Cerebellar nuclear complex (tissue), 1 donor: ENCODE results near the gene MAP2K5.

Experiments used
- DNase-seq, 2 experiments: peaks; one replicate each; lab custom pipeline; 2025; lab: John Stamatoyannopoulos, UW

The MAP2K5 gene

GRCh38 chr15:67758619-67759300 lies 216.3 kb downstream of the MAP2K5 start:
- DNase-seq: no peak

DNA sequence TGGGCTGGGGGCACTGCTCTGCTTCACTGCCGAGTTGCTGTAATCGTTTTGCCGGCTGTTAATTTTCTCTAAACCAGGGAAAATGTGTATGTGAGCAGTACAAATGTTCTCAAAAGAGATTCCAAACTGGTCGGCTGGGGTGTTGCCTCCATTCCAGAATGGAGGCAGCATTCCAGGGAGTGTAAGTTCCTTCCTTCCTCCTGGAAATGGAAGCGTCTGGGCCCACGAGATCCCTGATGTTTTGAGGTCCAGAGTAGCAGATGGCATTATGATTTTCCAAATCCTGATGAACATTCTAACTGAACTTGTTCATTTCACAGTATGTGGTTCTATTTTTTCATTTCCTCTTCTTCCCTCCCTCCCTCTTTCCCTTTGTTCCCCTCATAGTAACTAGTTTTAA lies 218.4 kb downstream of the MAP2K5 start:
- DNase-seq: no peak

GRCh38 chr15:67761343-67761742 lies 218.8 kb downstream of the MAP2K5 start:
- DNase-seq: no peak

DNA sequence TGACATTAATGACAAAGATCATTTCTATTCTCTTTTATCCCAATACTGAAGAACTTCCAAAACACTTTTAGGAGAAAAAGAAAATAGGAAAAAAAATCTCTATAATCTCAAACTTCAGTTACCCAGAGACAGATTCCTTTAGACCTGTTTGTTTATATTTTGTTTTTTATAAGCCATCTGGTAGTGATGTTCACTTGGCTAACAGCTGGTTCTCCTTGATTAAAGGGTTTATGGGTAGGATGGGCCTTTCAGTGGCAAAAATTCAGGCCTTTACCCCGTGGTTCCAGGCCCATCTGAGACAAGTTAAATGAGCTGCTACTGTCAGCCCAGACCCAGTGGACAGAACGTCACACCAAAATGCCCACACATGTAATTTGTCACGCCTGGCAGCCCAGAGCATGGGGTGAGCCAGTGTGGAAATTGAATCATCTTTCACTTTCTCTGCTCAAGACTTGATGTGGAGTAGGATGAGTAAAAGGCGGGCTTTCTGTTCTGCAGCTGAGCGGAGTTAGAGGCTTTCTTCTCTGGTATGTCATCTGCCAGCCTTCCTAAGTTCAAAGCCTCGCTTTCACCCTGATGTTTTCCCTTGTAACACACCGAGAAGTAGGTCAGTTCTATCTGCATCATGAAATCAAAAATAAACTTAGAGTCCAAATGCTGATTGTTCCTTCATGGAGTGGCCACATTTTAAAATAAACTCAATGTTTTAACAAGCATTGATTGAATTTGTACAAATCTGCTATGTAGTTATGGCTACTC lies 220.3 kb downstream of the MAP2K5 start:
- no peak for DNase-seq

DNA sequence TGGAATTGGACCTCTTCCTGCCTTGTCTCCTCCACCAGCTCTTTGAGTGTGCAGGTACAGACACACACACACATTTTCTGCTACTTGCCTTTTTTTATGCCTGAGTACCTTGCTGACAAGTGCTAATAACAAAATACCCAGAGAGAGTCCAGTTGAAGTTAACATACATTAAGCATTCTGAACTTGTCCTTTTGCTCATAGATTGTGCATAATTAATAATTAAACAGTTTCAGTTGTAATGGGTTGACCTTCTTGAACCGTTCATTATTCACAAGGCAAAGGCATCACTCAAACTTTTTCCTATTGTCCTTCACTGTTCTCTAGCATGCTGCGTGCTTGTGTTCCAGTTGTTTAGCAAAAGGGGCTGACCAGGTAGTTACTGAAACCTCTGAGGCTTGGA lies 223.2 kb downstream of the MAP2K5 start:
- DNase-seq: no peak

GRCh38 chr15:67766968-67767367 lies 224.5 kb downstream of the MAP2K5 start:
- no peak for DNase-seq

DNA sequence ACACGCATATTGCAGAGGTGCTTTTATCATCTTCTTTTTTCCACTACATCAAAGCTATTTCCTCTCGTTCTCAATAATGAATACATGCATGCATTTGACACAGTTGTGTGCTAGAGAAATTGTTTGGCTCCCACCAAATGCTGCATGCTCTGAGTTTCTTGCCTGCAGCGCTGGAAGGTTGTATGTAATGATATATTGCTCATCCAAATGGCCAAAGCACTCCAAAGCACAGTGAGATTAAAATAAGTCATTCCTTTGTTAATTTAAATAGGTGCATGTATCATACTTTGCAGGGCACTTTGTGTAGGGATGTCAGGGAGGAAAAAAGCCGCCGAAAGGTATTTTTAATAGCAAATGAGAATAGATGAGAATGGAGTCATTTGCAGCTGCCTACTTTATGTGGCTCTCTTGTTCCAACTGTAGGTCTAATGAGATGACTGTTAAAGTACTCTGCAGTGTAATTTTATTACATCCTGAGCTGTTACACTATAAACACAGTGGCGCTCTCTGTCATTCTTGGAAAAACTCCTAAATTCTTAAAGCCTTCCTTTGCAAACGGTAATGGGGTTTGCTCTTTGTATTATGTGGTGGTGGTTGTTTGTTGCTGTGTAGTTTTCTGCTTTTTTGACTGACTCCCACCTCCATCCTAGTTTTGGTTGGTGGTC lies 225.9 kb downstream of the MAP2K5 start:
- no peak for DNase-seq

DNA sequence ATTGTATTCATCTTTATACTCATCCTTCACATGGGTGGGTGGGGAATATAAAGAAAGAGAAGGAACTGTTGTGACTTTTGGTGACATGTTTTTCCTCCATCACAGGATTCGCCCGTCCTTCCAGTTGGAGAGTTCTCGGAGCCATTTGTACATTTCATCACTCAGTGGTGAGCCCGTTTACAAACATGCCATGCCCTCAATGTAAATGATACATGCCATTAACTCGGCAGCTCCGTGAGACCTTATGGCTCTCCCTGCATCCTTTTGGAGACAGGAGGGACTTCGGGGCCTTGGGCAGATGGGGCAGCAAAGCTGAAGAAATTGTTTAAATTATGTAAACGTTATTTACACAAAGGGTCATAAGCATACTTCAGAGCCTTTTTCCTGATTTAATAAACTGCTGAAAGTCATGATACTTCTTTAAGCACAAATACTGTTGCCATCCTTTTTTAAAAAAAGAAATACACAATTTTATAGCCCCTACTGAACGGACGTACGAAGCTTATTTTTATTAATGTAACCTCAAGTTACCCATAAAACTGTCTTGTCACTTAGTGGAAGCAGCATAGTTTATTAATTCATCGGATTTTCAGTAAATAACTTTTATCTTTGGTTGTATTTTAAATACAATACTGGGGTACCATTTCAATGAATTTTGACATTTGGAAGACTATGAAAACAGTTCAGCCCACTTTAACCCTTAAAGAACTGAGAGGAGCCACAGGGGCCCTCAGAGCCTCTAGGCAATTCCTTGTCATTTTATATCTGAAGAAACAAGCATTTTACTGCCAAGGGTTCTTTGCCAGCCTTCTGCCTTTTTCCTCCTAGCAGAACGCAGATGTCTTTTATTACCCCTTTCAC lies 227.2 kb downstream of the MAP2K5 start:
- no peak for DNase-seq

- no peak for DNase-seq
Measured at GRCh38 chr15:67770358-67770628, 227.8 kb downstream of the MAP2K5 start.

- DNase-seq: no peak
Measured at GRCh38 chr15:67771189-67771800, 228.8 kb downstream of the MAP2K5 start.

GRCh38 chr15:67774626-67775025 lies 232.1 kb downstream of the MAP2K5 start:
- no peak for DNase-seq

DNA sequence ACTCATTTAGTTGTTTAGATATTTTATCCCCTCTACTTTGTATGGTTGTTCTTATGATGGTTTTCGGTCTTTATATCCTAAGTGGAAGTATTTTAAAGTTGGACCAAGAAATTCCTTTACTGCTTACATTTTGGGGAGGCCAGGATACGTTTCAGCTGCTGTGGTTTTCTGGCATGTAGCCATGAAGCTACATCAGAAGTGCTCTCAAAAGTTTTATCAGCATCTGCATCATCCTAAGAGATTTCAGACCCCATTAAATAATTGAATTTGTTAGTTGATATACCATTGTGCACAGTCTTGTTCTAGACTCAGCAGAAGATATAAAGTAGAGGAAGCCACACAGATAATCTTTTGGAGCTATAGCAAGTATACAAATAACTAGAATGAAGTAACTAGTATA lies 232.7 kb downstream of the MAP2K5 start:
- no peak for DNase-seq

DNA sequence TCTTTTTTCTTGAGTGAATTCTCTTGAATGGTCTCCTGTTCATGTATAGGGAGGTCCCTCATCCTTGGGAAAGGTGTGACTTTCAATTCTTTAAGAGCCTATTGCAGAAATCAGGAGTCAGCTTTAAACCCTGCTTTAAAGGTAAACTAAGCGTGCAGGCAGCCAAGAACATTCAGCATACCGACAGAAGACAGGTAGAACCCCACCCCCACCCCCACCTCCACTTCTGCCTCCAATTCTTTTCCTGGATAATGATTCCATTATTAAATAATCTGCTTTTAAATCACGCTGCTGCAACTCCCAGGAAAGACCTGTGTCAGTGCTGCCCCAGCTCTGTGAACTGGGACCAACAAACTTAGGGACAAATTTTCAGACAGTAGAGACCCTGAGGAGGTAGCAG lies 233.5 kb downstream of the MAP2K5 start:
- DNase-seq: no peak

- DNase-seq: no peak
Measured at GRCh38 chr15:67776600-67776999, 234.1 kb downstream of the MAP2K5 start.

DNA sequence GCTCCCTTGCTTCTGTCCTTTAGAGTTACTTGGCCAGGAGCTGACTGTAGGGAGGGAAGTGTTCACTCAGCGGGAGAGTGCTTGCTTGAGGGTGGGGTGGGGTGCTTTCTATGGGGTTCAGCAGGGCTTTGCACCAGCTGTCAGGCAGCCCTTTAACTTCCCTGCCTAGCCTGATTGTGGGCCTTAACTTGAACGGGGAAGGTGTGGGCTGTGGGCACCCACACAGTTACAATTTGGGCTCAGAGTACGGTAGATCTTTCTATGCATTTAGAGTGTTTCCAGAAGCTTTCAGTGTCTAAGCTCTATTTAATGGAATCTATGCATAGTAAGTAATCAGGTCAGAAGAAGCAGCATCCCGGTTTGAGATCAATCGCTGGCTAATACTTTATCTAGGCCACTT lies 234.6 kb downstream of the MAP2K5 start:
- DNase-seq: no peak

DNA sequence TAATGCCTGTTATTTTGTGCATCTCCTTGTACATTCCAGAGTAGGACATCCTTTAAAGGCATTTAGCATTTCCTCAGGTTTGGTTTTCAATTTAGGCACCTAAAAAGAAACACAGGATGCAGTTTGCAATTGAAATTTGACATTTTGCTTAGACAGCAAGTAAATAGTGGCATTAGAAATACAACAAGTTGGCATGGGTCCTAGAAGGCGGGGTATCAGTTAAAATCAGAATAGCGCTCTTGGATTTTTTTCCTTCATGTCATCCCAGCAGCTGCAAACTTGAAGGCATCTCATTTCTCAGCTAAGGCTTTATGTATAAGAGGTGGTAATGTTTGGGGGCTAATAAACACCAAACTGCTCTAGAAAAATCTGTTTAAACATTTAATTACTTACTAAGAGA lies 235.3 kb downstream of the MAP2K5 start:
- no peak for DNase-seq

- no peak for DNase-seq
Measured at GRCh38 chr15:67778968-67779548, 236.6 kb downstream of the MAP2K5 start.

DNA sequence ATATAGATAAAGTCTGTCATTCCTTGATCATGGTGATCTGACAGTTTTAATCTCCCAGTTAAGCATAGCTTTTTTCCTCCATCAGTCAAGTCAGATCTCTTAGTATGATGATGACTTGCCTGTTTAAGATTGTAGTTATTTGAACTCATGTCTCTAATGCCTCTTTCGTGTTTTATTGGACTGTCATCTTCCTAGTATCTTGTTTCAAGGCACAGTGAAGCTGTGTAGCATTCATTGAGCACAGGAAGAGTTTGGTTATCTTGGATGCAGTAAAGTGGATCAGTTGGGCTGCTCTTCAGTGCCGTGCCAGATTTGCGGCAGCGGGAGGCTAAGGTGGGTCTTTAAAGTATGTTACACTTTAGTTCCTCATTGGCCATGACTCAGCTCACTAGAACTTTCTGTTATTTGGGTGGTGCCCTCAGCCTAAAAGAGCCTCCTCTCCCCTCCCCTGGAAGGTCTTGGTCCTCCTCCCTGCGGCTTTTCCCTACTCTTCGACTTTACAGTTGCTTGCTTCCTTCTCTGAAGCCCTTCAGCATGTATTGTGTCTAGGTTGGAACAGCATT lies 237.1 kb downstream of the MAP2K5 start:
- DNase-seq: no peak

DNA sequence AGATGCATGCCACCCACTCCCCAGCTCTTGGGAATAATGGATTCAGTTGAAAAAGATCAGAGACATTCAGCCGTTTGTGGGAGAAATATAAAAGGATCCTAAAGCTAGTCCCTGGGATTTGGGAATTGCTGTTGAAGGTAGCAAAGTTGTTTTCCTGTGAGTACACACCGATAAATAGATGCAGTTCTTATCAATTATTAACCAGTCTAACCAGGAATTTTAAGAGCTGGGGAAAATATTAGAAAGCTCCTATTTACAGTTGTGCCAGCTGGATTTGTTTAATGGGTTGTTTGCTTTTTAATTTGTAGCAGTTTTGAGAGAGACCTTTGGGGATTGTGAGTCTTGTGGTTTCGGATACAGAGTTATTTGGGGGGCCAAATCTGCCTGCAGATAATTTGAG lies 238.6 kb downstream of the MAP2K5 start:
- no peak for DNase-seq

DNA sequence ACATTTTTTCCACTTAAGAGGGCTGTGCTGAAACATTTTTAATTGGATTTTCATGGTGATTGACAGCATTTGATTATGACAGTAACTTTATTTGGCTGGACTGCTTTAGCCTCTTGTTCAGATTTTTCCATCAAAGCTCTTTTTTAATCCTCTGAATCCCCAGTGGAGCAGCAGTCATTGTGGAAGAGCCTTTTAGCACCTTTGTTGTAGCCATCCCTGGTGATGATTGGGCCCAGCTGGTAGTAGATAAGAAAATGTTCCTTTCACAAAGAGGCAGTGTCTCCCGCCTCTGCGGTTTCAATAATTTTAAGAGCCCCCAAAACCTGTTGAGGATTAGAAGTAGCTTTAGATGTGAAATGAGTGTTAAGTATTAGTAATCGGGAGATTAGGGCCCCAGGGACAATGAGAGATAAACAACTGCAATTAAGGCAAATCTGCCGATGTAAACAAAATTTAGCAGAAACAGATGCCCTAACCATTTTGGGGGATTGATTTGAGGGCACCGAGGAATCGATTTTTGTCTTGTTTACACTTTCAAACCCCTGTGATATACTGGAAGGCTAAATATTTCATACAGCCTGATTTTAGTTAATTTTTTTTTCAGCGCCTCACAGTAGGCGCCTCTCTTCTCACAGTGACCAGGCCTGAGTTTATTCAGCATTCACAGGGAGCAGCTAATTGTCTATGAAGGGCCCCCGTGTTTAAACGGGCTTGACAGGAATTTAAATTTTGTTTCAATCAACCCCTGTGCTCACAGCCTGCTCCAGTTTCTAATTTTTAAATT lies 239.6 kb downstream of the MAP2K5 start:
- DNase-seq: no peak

DNA sequence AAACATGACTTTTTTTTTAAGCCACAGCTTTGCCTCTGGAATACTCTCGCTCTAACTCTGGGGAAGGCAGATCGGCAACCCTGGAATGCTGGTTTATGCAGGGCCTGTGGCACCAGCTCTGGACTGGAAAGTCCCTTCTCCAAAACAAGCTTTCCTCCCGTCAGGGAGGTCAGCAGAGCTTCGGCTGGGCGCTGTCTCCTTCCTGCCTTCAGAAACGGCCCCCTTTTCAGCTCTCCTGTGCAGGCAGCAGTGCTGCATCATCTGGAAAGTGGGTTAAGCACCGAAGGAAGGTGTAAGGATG lies 240.1 kb downstream of the MAP2K5 start:
- DNase-seq: no peak
